Peyer's patch (tissue), 4 donors: ENCODE data around the gene NOTUM. TPM values are rescaled to one million over a fixed set of nuclear protein-coding genes. Genes with fewer than 3 reads are reported as not detected.

Experiments used
- DNase-seq, 3 donors: peaks; one replicate each; pipeline ENCODE4 v3.0.0-alpha.2; 2017 to 2019
- H3K27ac ChIP-seq, 4 donors: fragments of 200-600 bp; sonication (generic); one replicate each; pipeline ENCODE4 v1.5.1; 2016 to 2019
- H3K27me3 ChIP-seq, 2 donors: fragments of 200-600 bp; sonication (generic); one replicate each; pipeline ENCODE4 v1.5.1; 2019
- H3K36me3 ChIP-seq, 3 donors: fragments of 200-600 bp; sonication (generic); one replicate each; pipeline ENCODE4 v1.5.1; 2016 to 2019
- H3K4me1 ChIP-seq, 4 donors: fragments of 200-600 bp; sonication (generic); one replicate each; pipeline ENCODE4 v1.5.1; 2016 to 2019
- H3K4me3 ChIP-seq, 4 donors: fragments of 200-600 bp; sonication (generic); 1 replicate in 3 of 4; 2 replicates in 1 of 4; pipeline ENCODE4 v1.5.1; 2016 to 2019; ENCODE audit warnings: mild to moderate bottlenecking in 1 of 4
- H3K9me3 ChIP-seq, 4 donors: fragments of 200-600 bp; sonication (generic); one replicate each; pipeline ENCODE4 v1.5.1; 2016 to 2019; ENCODE audit warnings: mild to moderate bottlenecking in 1 of 4
- CTCF ChIP-seq, 6 experiments: fragments of 450-650 bp in 4 of 6; fragments of 200-600 bp in 2 of 6; sonication (generic) in 1 of 6; IDR thresholded peaks; one replicate each; pipeline ENCODE4 v1.5.1; 2017 to 2019; ENCODE audit warnings: antibody characterized with exemption in 6 of 6, mild to moderate bottlenecking in 3 of 6, moderate library complexity in 1 of 6
- POLR2A ChIP-seq, 2 donors: fragments of 450-650 bp; IDR thresholded peaks; one replicate each; pipeline ENCODE4 v1.5.1; 2017; ENCODE audit warnings: antibody characterized with exemption in 2 of 2, mild to moderate bottlenecking in 2 of 2, moderate library complexity in 2 of 2
- total RNA-seq, 4 donors: library from RNA; depleted of rRNA; stranded (reverse); fragments of >200 nt; gene quantifications; one replicate each; pipeline ENCODE4 v1.1.0, GENCODE V29; 2016

The NOTUM gene
- total RNA-seq, 4 donors from 2014 or later: 1.2 TPM; not detected in 3

GRCh38 chr17:82007228-82007494, 46.2 kb upstream of the NOTUM start:
- TF ChIP-seq POLR2A (IDR thresholded peaks at IDR 0.05) (no peak), CTCF (IDR thresholded peaks at IDR 0.05) (no peak)
- Histone ChIP-seq H3K36me3 (no peaks in the 10 kb centered on the region), H3K9me3 (no peaks in the 10 kb centered on the region), H3K27ac (no peak overlapping the region), H3K27me3 (no peaks in the 10 kb centered on the region), H3K4me3 (no peak overlapping the region), H3K4me1 (peaks cover 0 to 11% (median 0%) of the 10 kb centered on the region in 4 donors)
- DNase-seq: no peak

GRCh38 chr17:82006468-82007227, 45.7 kb upstream of the NOTUM start:
- Histone ChIP-seq H3K4me3 (no peak overlapping the region), H3K27me3 (no peaks in the 10 kb centered on the region), H3K4me1 (peaks cover 0 to 11% (median 0%) of the 10 kb centered on the region in 4 donors), H3K9me3 (no peaks in the 10 kb centered on the region), H3K36me3 (no peaks in the 10 kb centered on the region), H3K27ac (no peak overlapping the region)
- TF ChIP-seq POLR2A (IDR thresholded peaks at IDR 0.05): no peak
- no peak for TF ChIP-seq CTCF (IDR thresholded peaks at IDR 0.05)
- no peak for DNase-seq

GRCh38 chr17:82005701-82006348, 44.8 kb upstream of the NOTUM start:
- Histone ChIP-seq H3K9me3 (no peaks in the 10 kb centered on the region), H3K36me3 (no peaks in the 10 kb centered on the region), H3K4me3 (no peak overlapping the region), H3K27me3 (no peaks in the 10 kb centered on the region), H3K4me1 (peaks cover 0 to 17% (median 0%) of the 10 kb centered on the region in 4 donors), H3K27ac (no peak overlapping the region)
- DNase-seq: no peak
- no peak for TF ChIP-seq CTCF (IDR thresholded peaks at IDR 0.05)
- no peak for TF ChIP-seq POLR2A (IDR thresholded peaks at IDR 0.05)

- Histone ChIP-seq H3K4me1 (peaks cover 0 to 27% (median 0%) of the 10 kb centered on the region in 4 donors), H3K27ac (no peak overlapping the region), H3K27me3 (no peaks in the 10 kb centered on the region), H3K9me3 (no peaks in the 10 kb centered on the region), H3K36me3 (no peaks in the 10 kb centered on the region), H3K4me3 (no peak overlapping the region)
- TF ChIP-seq POLR2A (IDR thresholded peaks at IDR 0.05) (no peak), CTCF (IDR thresholded peaks at IDR 0.05) (no peak)
- no peak for DNase-seq
Observed at GRCh38 chr17:82004517-82005455, 43.8 kb upstream of the NOTUM start.

GRCh38 chr17:82003411-82004381, 42.7 kb upstream of the NOTUM start:
- H3K4me3 ChIP-seq: no peak overlapping the region
- peak overlapping the region in 1 of 4 donors; percentile 31 for H3K27ac ChIP-seq
- no peaks in the 10 kb centered on the region for H3K27me3 ChIP-seq
- no peak for TF ChIP-seq POLR2A (IDR thresholded peaks at IDR 0.05)
- TF ChIP-seq CTCF (IDR thresholded peaks at IDR 0.05): no peak
- no peak for DNase-seq
- H3K9me3 ChIP-seq: no peaks in the 10 kb centered on the region
- H3K36me3 ChIP-seq: no peaks in the 10 kb centered on the region
- peaks cover 0 to 28% (median 0%) of the 10 kb centered on the region in 4 donors for H3K4me1 ChIP-seq
